HG03108 (cell line): ENCODE data around the gene PPP4R3A.
"Not testable (repeated sequence)": the region's sequence is repeated elsewhere in the genome, so short reads cannot be mapped to it uniquely, and the experiment has no call there.

Experiments used
- ATAC-seq: cut with Tn5 transposase; IDR thresholded peaks from one replicate; pipeline ENCODE4 v1.9.1; 2021; ENCODE audit warnings: moderate library complexity; ENCODE audit not compliant: unreplicated experiment

The PPP4R3A gene

DNA sequence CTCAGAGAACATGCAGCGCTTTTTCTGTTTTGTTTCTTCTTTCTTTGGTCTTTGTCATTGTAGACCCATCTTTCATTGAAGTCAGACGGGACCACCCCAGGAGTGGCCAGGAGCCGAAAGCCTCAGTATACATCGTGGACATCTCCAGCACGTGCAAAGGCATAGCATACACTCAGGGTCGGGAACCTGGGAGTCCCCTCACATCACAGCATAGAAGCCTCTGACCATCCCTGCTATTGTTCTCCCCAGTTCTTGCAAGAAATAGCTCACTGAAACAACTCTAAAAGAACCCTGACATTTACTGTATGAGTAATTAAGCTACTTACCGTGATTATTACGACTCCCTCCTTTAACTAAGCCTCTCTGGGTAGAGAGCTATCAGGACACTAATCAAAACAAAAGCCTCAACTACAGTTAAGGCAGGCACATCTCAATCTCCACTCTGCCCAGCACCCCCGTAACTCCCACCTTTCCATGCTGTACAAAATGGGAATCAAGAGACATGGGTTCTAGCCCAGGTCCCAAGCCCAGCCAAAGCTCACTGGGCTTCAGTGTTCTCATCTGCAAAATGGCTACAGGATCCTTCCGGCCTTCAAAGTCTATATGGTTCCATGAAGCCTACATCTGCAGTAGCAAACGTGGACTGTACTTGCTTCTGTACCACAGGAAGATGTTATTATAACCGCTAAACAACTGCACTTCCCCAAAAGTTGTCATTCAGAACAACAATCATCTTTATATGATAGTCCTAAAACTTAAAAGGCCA, 99.2 kb downstream of the PPP4R3A start:
- no peak for ATAC-seq

GRCh38 chr14:91409928-91410718, 100.0 kb downstream of the PPP4R3A start:
- ATAC-seq: no peak

DNA sequence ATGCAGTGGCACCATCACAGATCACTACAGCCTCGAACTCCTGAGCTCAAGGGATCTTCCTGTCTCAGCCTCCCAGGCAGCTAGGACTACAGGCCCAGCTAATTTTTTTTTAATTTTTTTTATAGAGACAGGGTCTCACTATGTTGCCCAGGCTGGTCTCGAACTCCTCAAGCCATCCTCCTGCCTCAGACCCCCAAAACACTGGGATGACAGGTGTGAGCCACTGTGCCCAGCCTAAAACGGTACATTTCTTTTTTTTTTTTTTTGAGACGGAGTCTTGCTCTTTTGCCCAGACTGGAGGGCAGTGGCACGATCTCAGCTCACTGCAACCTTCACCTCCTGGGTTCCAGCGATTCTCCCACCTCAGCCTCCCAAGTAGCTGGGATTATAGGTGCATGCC, 100.9 kb downstream of the PPP4R3A start:
- ATAC-seq: not testable (repeated sequence)
